ENCODE data around the gene ADAMTSL2. TPM values are rescaled to one million over a fixed set of nuclear protein-coding genes. Genes with fewer than 3 reads are reported as not detected.

The ADAMTSL2 gene
- total and polyA plus RNA-seq, 10 donors, result 1.6 to 11.7 (median 4.3) TPM

GRCh38 chr9:133524146-133524545, 10.4 kb upstream of the ADAMTSL2 start:
- H3K4me1 ChIP-seq, result peaks cover 0 to 25% (median 13%) of the 10 kb centered on the region in 6 donors
- TF ChIP-seq CTCF (IDR thresholded peaks at IDR 0.05 in 8 of 11, conservative IDR thresholded peaks at IDR 0.05 in 3 of 11) (no peak), POLR2A (IDR thresholded peaks at IDR 0.05) (no peak), POLR2AphosphoS5 (IDR thresholded peaks at IDR 0.05) (no peak)
- no peak for DNase-seq
- 75 to 89% (median 85%) methylated on average over 4 to 5 of the region's 5 CpGs for WGBS, 5 donors
- H3K36me3 ChIP-seq, result no peaks in the 10 kb centered on the region
- no peak overlapping the region for H3K4me3 ChIP-seq
- intact Hi-C loops (cut with DNase I; ENCODE audit: low total_unique reads), result no loop called here
- no peaks in the 10 kb centered on the region for H3K9me3 ChIP-seq
- no peak overlapping the region for H3K27ac ChIP-seq
- H3K27me3 ChIP-seq (replicated peaks in 1 of 7), result peaks cover 0 to 32% (median 0%) of the 10 kb centered on the region in 7 donors

GRCh38 chr9:133524679-133525228, 9.8 kb upstream of the ADAMTSL2 start, which contains the start of gene MYMK:
Gene MYMK, minus strand, starts transcription at chr9:133524959. Its CDS starts 115 bp downstream, at chr9:133524844.
- intact Hi-C loops (cut with DNase I; ENCODE audit: low total_unique reads), result no loop called here

GRCh38 chr9:133525677-133526076, 8.8 kb upstream of the ADAMTSL2 start:
- Histone ChIP-seq H3K27ac (peak overlapping the region in 1 of 8 donors; percentile 67), H3K27me3 (replicated peaks in 1 of 7) (peaks cover 0 to 47% (median 0%) of the 10 kb centered on the region in 7 donors), H3K9me3 (no peaks in the 10 kb centered on the region), H3K4me3 (no peak overlapping the region), H3K36me3 (no peaks in the 10 kb centered on the region), H3K4me1 (peaks cover 0 to 25% (median 13%) of the 10 kb centered on the region in 6 donors)
- intact Hi-C loops (cut with DNase I; ENCODE audit: low total_unique reads), result no loop called here
- DNase-seq, result no peak
- 78 to 90% (median 81%) methylated on average over 8 of the region's 8 CpGs for WGBS, 5 donors
- TF ChIP-seq CTCF (IDR thresholded peaks at IDR 0.05 in 8 of 11, conservative IDR thresholded peaks at IDR 0.05 in 3 of 11), result no peak

More at GRCh38 chr9:133524679-133525228, 9.8 kb upstream of the ADAMTSL2 start, which contains the start of gene MYMK:
- no peaks in the 10 kb centered on the region for H3K9me3 ChIP-seq
- DNase-seq, result no peak
- peaks cover 0 to 38% (median 0%) of the 10 kb centered on the region in 7 donors for H3K27me3 ChIP-seq (replicated peaks in 1 of 7)
- H3K27ac ChIP-seq, result peak within 1 kb of the TSS in 1 of 8 donors; percentile 67
- H3K4me3 ChIP-seq, result no peak within 1 kb of the TSS
- no peaks in the 10 kb centered on the region for H3K36me3 ChIP-seq
- TF ChIP-seq CTCF (IDR thresholded peaks at IDR 0.05 in 8 of 11, conservative IDR thresholded peaks at IDR 0.05 in 3 of 11) (no peak), POLR2A (IDR thresholded peaks at IDR 0.05) (no peak), POLR2AphosphoS5 (IDR thresholded peaks at IDR 0.05) (no peak)
- WGBS, 5 donors, result 88 to 97% (median 91%) methylated on average over 17 of the region's 17 CpGs
- peaks cover 0 to 25% (median 13%) of the 10 kb centered on the region in 6 donors for H3K4me1 ChIP-seq

- H3K27ac ChIP-seq, result peak overlapping the region in 5 of 8 donors; percentile 4 to 67 (median 52)
- 42 to 49% (median 44%) methylated on average over 13 to 21 of the region's 21 CpGs for WGBS, 5 donors
Measured at GRCh38 chr9:133526721-133527321, 7.7 kb upstream of the ADAMTSL2 start.

More at GRCh38 chr9:133526721-133527321, 7.7 kb upstream of the ADAMTSL2 start:
- H3K4me3 ChIP-seq, result no peak overlapping the region
- H3K9me3 ChIP-seq, result no peaks in the 10 kb centered on the region
- peaks cover 0 to 58% (median 3%) of the 10 kb centered on the region in 7 donors for H3K27me3 ChIP-seq (replicated peaks in 1 of 7)
- TF ChIP-seq POLR2A (IDR thresholded peaks at IDR 0.05), result no peak
- TF ChIP-seq POLR2AphosphoS5 (IDR thresholded peaks at IDR 0.05), result peak in 1 of 3 donors; percentile 37
- no peak for DNase-seq
- no peaks in the 10 kb centered on the region for H3K36me3 ChIP-seq
- intact Hi-C loops (cut with DNase I; ENCODE audit: low total_unique reads), result no loop called here
- peaks cover 0 to 32% (median 13%) of the 10 kb centered on the region in 6 donors for H3K4me1 ChIP-seq

Data from spleen (tissue), 11 donors.